HepG2 (cell line): ENCODE data around the gene ETFA. TPM values are rescaled to one million over a fixed set of nuclear protein-coding genes. Genes with fewer than 3 reads are reported as not detected.

Experiments
- AKAP8 ChIP-seq: sonication (generic); formaldehyde crosslinking; IDR thresholded peaks from 2 replicates; pipeline ENCODE4 v1.5.1; 2020; ENCODE audit warnings: mild to moderate bottlenecking, missing genetic modification reagents
- ARNT ChIP-seq: fragments of 450-650 bp; IDR thresholded peaks from 2 replicates; pipeline ENCODE4 v1.6.1; 2017
- DPF2 ChIP-seq: sonication (generic); formaldehyde crosslinking; IDR thresholded peaks from 2 replicates; pipeline ENCODE4 v1.4.0; 2020; ENCODE audit warnings: mild to moderate bottlenecking, low read depth, missing genetic modification reagents, borderline replicate concordance
- ELF1 ChIP-seq: sonication (generic); formaldehyde crosslinking; IDR thresholded peaks from 2 replicates; pipeline ENCODE4 v1.4.0; 2020; ENCODE audit warnings: missing genetic modification reagents
- GLI4 ChIP-seq: sonication (generic); formaldehyde crosslinking; IDR thresholded peaks from 2 replicates; pipeline ENCODE4 v1.5.1; 2020; ENCODE audit warnings: missing genetic modification reagents, mild to moderate bottlenecking, moderate library complexity, borderline replicate concordance
- MED8 ChIP-seq: sonication (generic); formaldehyde crosslinking; IDR thresholded peaks from 2 replicates; pipeline ENCODE4 v1.8.1; 2023; ENCODE audit warnings: mild to moderate bottlenecking, missing genetic modification reagents; ENCODE audit not compliant: insufficient replicate concordance
- MXD1 ChIP-seq: sonication (generic); formaldehyde crosslinking; IDR thresholded peaks from 2 replicates; pipeline ENCODE4 v1.4.0; 2020; ENCODE audit warnings: mild to moderate bottlenecking, missing genetic modification reagents
- POGZ ChIP-seq: sonication (generic); formaldehyde crosslinking; IDR thresholded peaks from 2 replicates; pipeline ENCODE4 v1.4.0; 2020; ENCODE audit warnings: mild to moderate bottlenecking, missing genetic modification reagents
- PTBP1 ChIP-seq: fragments of 200-400 bp; formaldehyde crosslinking; IDR thresholded peaks from 2 replicates; pipeline ENCODE4 v1.6.1; 2018; ENCODE audit warnings: low read length, low read depth; ENCODE audit not compliant: poor library complexity, severe bottlenecking
- RBFOX2 ChIP-seq: fragments of 200-400 bp; formaldehyde crosslinking; IDR thresholded peaks from 2 replicates; pipeline ENCODE4 v1.6.1; 2017; ENCODE audit warnings: low read depth, mild to moderate bottlenecking, low read length
- SMAD3 ChIP-seq: sonication (generic); formaldehyde crosslinking; IDR thresholded peaks from 2 replicates; pipeline ENCODE4 v1.4.0; 2020; ENCODE audit warnings: missing genetic modification reagents
- SP140L ChIP-seq: sonication (generic); formaldehyde crosslinking; IDR thresholded peaks from 2 replicates; pipeline ENCODE4 v1.4.0; 2020; ENCODE audit warnings: missing genetic modification reagents, borderline replicate concordance
- SRSF1 ChIP-seq: fragments of 200-400 bp; formaldehyde crosslinking; optimal IDR thresholded peaks from 2 replicates; pipeline ENCODE3; 2017; ENCODE audit warnings: mild to moderate bottlenecking, low read depth, low read length, moderate library complexity
- ZNF24 ChIP-seq: fragments of 450-650 bp; IDR thresholded peaks from 2 replicates; pipeline ENCODE4 v1.6.1; 2017; ENCODE audit warnings: antibody characterized with exemption, mild to moderate bottlenecking
- ZNF343 ChIP-seq: sonication (generic); formaldehyde crosslinking; IDR thresholded peaks from 2 replicates; pipeline ENCODE4 v1.4.0; 2020; ENCODE audit warnings: mild to moderate bottlenecking, missing genetic modification reagents
- ZNF614 ChIP-seq: IDR thresholded peaks from 2 replicates; pipeline ENCODE4 v1.6.1; 2018; ENCODE audit warnings: missing biosample characterization, missing genetic modification reagents, inconsistent platforms, borderline replicate concordance
- ZNF790 ChIP-seq: sonication (generic); formaldehyde crosslinking; IDR thresholded peaks from 2 replicates; pipeline ENCODE4 v1.8.0; 2022; ENCODE audit warnings: missing genetic modification reagents, mild to moderate bottlenecking, borderline replicate concordance
- polyA plus RNA-seq, 8 experiments: library from polyadenylated mRNA; depleted of rRNA in 3 of 8; stranded (reverse) in 7 of 8; unstranded in 1 of 8; fragments of >200 nt; fragmentation: Illumina TruSeq in 4 of 8; extraction: Trizol in 4 of 8; gene quantifications; 2 replicates each; pipeline versions ENCODE4 v1.2.1 to v1.2.3, GENCODE V29; 2011 to 2016; ENCODE audit warnings: low read depth in 4 of 8, missing spikeins in 1 of 8, mixed read lengths in 1 of 8; ENCODE audit not compliant: insufficient read depth in 1 of 8
- total RNA-seq, 5 experiments: library from RNA; depleted of rRNA; stranded (reverse); fragments of >200 nt; fragmentation: Illumina TruSeq; extraction: Trizol; gene quantifications; 2 replicates each; pipeline ENCODE4 v1.2.3, GENCODE V29; 2016; ENCODE audit warnings: low read depth in 1 of 5
- TF ChIP-seq, protein P1 (sequence below): sonication (generic); formaldehyde crosslinking; IDR thresholded peaks from 2 replicates; pipeline ENCODE4 v1.4.0; 2020; ENCODE audit warnings: mild to moderate bottlenecking, missing genetic modification reagents
- TF ChIP-seq, protein P2 (sequence below): sonication (generic); formaldehyde crosslinking; IDR thresholded peaks from 2 replicates; pipeline ENCODE4 v1.5.0; 2020; ENCODE audit warnings: mild to moderate bottlenecking, missing genetic modification reagents, borderline replicate concordance

The ETFA gene
- total and polyA plus RNA-seq, 2 of the 13 experiments (the other 11 are each of a cell fraction or from before 2014, with no cell fraction given), result 291 to 396 TPM

- TF ChIP-seq, protein P1, sequence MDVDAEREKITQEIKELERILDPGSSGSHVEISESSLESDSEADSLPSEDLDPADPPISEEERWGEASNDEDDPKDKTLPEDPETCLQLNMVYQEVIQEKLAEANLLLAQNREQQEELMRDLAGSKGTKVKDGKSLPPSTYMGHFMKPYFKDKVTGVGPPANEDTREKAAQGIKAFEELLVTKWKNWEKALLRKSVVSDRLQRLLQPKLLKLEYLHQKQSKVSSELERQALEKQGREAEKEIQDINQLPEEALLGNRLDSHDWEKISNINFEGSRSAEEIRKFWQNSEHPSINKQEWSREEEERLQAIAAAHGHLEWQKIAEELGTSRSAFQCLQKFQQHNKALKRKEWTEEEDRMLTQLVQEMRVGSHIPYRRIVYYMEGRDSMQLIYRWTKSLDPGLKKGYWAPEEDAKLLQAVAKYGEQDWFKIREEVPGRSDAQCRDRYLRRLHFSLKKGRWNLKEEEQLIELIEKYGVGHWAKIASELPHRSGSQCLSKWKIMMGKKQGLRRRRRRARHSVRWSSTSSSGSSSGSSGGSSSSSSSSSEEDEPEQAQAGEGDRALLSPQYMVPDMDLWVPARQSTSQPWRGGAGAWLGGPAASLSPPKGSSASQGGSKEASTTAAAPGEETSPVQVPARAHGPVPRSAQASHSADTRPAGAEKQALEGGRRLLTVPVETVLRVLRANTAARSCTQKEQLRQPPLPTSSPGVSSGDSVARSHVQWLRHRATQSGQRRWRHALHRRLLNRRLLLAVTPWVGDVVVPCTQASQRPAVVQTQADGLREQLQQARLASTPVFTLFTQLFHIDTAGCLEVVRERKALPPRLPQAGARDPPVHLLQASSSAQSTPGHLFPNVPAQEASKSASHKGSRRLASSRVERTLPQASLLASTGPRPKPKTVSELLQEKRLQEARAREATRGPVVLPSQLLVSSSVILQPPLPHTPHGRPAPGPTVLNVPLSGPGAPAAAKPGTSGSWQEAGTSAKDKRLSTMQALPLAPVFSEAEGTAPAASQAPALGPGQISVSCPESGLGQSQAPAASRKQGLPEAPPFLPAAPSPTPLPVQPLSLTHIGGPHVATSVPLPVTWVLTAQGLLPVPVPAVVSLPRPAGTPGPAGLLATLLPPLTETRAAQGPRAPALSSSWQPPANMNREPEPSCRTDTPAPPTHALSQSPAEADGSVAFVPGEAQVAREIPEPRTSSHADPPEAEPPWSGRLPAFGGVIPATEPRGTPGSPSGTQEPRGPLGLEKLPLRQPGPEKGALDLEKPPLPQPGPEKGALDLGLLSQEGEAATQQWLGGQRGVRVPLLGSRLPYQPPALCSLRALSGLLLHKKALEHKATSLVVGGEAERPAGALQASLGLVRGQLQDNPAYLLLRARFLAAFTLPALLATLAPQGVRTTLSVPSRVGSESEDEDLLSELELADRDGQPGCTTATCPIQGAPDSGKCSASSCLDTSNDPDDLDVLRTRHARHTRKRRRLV (CRISPR knock-in tag), result peak; percentile 84
- TF ChIP-seq ZNF343 (CRISPR knock-in tag) (0 out of 2 replicates have a peak, but pooled peaks have one; percentile 24), ZNF790 (CRISPR knock-in tag) (no peak), RBFOX2 (peak; percentile 68), POGZ (no peak), SP140L (CRISPR knock-in tag) (no peak), DPF2 (CRISPR knock-in tag) (no peak), GLI4 (CRISPR knock-in tag) (peak; percentile 80; the same call in 1 of the 2 replicates), ELF1 (peak; percentile 25; the same call in 1 of the 2 replicates), ARNT (no peak), SRSF1 (no peak), MED8 (no peak), ZNF24 (no peak), MXD1 (no peak; the same call in 1 of the 2 replicates), PTBP1 (no peak), AKAP8 (CRISPR knock-in tag) (no peak), ZNF614 (CRISPR knock-in tag) (no peak), SMAD3 (CRISPR knock-in tag) (no peak)
- TF ChIP-seq, protein P2, sequence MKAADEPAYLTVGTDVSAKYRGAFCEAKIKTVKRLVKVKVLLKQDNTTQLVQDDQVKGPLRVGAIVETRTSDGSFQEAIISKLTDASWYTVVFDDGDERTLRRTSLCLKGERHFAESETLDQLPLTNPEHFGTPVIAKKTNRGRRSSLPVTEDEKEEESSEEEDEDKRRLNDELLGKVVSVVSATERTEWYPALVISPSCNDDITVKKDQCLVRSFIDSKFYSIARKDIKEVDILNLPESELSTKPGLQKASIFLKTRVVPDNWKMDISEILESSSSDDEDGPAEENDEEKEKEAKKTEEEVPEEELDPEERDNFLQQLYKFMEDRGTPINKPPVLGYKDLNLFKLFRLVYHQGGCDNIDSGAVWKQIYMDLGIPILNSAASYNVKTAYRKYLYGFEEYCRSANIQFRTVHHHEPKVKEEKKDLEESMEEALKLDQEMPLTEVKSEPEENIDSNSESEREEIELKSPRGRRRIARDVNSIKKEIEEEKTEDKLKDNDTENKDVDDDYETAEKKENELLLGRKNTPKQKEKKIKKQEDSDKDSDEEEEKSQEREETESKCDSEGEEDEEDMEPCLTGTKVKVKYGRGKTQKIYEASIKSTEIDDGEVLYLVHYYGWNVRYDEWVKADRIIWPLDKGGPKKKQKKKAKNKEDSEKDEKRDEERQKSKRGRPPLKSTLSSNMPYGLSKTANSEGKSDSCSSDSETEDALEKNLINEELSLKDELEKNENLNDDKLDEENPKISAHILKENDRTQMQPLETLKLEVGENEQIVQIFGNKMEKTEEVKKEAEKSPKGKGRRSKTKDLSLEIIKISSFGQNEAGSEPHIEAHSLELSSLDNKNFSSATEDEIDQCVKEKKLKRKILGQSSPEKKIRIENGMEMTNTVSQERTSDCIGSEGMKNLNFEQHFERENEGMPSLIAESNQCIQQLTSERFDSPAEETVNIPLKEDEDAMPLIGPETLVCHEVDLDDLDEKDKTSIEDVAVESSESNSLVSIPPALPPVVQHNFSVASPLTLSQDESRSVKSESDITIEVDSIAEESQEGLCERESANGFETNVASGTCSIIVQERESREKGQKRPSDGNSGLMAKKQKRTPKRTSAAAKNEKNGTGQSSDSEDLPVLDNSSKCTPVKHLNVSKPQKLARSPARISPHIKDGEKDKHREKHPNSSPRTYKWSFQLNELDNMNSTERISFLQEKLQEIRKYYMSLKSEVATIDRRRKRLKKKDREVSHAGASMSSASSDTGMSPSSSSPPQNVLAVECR, result peak; percentile 57; the same call in 1 of the 2 replicates
These were observed 34.8 kb upstream of the ETFA start (continued) for GRCh38 chr15:76345880-76346668.
